SJSA1 (cell line): Measurements from ENCODE around the gene LIN28A. TPM values are rescaled to one million over a fixed set of nuclear protein-coding genes. Genes with fewer than 3 reads are reported as not detected.
A peak's percentile ranks its signal among the peaks of the same experiment; 100 is the strongest.
"Not testable (repeated sequence)": the region's sequence is repeated elsewhere in the genome, so short reads cannot be mapped to it uniquely, and the experiment has no call there.

Experiments used
- DNase-seq, 2 experiments: peaks; one replicate each; pipeline ENCODE4 v3.0.0-alpha.2; 2015 to 2020; ENCODE audit warnings: low spot score in 2 of 2, low read depth in 1 of 2
- H3K27ac ChIP-seq: fragments of 250-450 bp; sonication (Bioruptor Pico); 2 replicates; pipeline ENCODE4 v1.5.1; 2020; ENCODE audit warnings: mild to moderate bottlenecking, moderate library complexity
- H3K27me3 ChIP-seq: fragments of 250-450 bp; sonication (Bioruptor Pico); replicated peaks from 2 replicates; pipeline ENCODE4 v1.5.1; 2020; ENCODE audit warnings: mild to moderate bottlenecking, moderate library complexity
- H3K36me3 ChIP-seq: fragments of 250-450 bp; sonication (Bioruptor Pico); 2 replicates; pipeline ENCODE4 v1.5.1; 2020; ENCODE audit warnings: mild to moderate bottlenecking
- H3K4me1 ChIP-seq: fragments of 250-450 bp; sonication (Bioruptor Pico); replicated peaks from 2 replicates; pipeline ENCODE4 v1.6.1; 2021; ENCODE audit warnings: mild to moderate bottlenecking
- H3K4me3 ChIP-seq: fragments of 250-450 bp; sonication (Bioruptor Pico); 2 replicates; pipeline ENCODE4 v1.5.1; 2020; ENCODE audit warnings: mild to moderate bottlenecking
- H3K9me3 ChIP-seq: fragments of 250-450 bp; sonication (Bioruptor Pico); replicated peaks from 2 replicates; pipeline ENCODE4 v1.5.1; 2020; ENCODE audit warnings: mild to moderate bottlenecking
- total RNA-seq: library from RNA; depleted of rRNA; stranded (reverse); fragments of >200 nt; shearing (Covaris generic); gene quantifications from 2 replicates; pipeline ENCODE4 v1.2.3, GENCODE V29; 2014; rRNA removed

LIN28A gene
- total RNA-seq = not detected in 2 replicates

DNA sequence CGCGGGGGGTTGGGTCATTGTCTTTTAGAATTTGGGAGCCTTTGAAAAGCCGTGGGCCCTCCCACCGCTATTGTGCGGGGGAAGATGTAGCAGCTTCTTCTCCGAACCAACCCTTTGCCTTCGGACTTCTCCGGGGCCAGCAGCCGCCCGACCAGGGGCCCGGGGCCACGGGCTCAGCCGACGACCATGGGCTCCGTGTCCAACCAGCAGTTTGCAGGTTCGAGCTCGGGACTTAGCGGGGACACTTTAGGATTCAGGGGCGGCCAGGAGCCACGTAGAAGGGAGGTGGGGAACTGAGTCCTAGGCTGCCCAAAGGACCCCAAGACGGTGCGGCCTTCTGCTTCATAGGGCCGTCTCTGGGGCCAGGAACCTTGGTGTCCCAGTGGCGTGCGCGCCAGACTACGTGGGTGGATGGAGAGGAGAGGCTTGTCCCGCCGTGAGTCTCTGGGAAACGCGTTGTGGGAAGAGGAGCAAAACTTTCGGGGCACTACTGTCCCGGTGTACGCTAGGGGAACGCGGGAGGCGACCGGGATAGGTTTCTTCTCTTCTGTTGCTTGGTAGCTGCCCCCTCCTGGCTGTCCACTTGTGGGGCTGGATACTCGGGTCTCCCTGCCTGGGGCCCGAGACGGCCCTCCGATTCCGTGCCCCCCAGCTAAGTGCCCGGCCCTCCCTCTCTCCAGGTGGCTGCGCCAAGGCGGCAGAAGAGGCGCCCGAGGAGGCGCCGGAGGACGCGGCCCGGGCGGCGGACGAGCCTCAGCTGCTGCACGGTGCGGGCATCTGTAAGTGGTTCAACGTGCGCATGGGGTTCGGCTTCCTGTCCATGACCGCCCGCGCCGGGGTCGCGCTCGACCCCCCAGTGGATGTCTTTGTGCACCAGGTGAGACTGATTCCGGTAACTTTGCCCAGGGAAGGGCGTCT, at the start of gene LIN28A:
Gene LIN28A, plus strand, starts transcription at position 112 of the 918 bp plus-strand sequence. Its CDS starts 75 bp downstream, at position 187.
- DNase-seq = no peak
- no peaks in the 10 kb centered on the region for H3K9me3 ChIP-seq

DNA sequence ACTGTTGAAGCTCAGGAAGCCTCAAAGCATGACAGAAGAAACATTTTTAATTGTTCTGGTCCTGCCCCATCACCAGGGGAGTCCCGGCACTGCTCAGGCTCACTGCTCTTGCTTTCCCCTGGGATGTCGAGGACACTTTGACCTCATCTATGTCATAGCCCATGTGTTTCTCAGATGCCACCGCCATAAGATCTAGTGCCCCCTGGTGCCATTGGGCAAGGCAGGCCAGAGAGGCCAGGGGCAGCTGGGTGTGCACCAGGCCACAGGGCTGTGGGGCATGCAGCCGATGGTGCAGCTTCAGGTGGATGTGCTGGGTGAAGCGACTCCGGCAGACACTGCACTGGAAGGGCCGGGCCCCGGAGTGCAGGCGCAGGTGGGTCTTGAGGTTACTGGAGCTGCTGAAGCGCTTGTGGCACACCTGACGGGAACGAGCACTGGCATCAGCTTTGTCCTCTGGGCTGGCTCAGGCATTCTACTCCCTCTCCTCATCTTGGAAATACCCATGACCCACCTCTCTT, 49.0 kb upstream of the LIN28A start:
- DNase-seq = no peak
- no peaks in the 10 kb centered on the region for H3K9me3 ChIP-seq
- peaks cover 39% of the 10 kb centered on the region for H3K27me3 ChIP-seq
- peaks cover 9% of the 10 kb centered on the region; the same call in 1 of the 2 replicates for H3K4me1 ChIP-seq
- no peak overlapping the region for H3K27ac ChIP-seq
- H3K36me3 ChIP-seq = no peaks in the 10 kb centered on the region
- H3K4me3 ChIP-seq = no peak overlapping the region

More for the DNA sequence above, at the start of gene LIN28A:
- H3K27ac ChIP-seq = no peak within 1 kb of the TSS
- H3K36me3 ChIP-seq = no peaks in the 10 kb centered on the region
- H3K4me3 ChIP-seq = no peak within 1 kb of the TSS
- peaks cover 51% of the 10 kb centered on the region for H3K27me3 ChIP-seq
- peaks cover 10% of the 10 kb centered on the region for H3K4me1 ChIP-seq

- Histone ChIP-seq H3K36me3 (no peaks in the 10 kb centered on the region), H3K27me3 (peaks cover 39% of the 10 kb centered on the region), H3K27ac (no peak overlapping the region), H3K4me1 (peaks cover 9% of the 10 kb centered on the region; the same call in 1 of the 2 replicates), H3K9me3 (no peaks in the 10 kb centered on the region), H3K4me3 (no peak overlapping the region)
- DNase-seq = no peak
Observed at GRCh38 chr1:26362331-26362730, 48.3 kb upstream of the LIN28A start.

DNA sequence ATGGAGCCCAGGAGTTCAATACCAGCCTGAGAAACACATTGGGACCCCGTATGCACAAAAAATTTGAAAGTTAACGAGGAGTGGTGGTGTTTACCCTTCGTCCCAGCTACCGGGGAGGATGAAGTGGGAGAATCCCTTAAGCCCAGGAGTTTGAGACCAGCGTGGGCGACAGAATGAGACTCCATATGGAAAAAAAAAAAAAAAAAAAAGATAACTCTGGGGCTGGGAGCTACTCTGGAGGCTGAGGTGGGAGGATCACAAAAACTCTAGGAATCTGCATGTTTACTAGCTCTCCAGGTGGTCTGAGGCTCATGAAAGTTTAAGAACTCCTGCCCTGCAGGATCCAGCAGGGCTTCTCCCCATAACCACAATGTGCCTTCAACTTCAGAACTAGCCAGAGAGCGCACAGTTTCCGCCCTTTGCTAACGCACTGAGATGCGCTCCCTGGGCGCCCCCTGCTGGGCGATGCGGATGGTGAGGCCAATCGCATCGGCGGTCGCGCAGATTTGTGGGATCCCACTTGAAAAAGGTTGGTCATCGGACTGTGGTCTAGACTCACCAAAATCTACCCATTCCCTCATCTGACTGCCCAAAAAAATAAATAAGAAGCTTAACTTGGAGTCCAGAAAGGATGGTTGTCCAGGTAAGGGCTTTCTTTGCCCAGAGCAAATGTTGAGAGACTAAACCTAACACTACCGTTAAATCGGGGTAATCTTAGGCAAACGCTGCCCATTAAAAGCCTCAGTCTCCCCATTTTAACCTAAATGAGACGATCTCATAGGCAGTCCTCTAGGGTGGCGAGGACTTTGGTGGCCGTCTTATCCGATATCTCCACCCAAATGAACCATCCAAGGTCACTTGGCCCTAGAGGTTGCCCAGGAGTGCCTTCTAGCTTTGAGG, 46.8 kb upstream of the LIN28A start:
- no peak overlapping the region for H3K27ac ChIP-seq
- H3K36me3 ChIP-seq = no peaks in the 10 kb centered on the region
- H3K4me3 ChIP-seq = no peak overlapping the region
- H3K9me3 ChIP-seq = no peaks in the 10 kb centered on the region
- peak; percentile 58 to 80 for DNase-seq
- peaks cover 34% of the 10 kb centered on the region for H3K27me3 ChIP-seq
- peaks cover 9% of the 10 kb centered on the region; the same call in 1 of the 2 replicates for H3K4me1 ChIP-seq

DNA sequence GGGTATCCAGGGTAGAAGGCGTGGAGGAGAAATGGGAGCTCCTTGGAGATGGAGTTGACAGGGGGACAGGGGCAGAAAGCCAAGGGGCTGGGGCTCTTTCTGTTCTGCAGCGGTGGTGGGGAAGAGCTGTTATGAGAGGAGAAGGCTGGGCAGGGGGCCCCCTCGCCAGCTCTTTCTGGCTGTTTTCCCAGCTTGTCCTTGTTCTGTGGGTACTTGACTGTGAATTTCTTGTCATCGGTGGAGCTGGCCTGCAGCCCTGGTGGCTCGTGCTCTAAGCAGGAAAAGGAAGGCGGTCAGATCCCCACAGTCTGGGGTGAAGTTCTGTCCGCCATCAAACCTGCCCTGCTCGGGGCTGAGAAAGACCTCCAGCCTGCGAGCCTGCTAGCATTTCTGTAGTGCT, 45.7 kb upstream of the LIN28A start:
- DNase-seq = no peak
- Histone ChIP-seq H3K36me3 (no peaks in the 10 kb centered on the region), H3K4me3 (no peak overlapping the region), H3K9me3 (no peaks in the 10 kb centered on the region), H3K27ac (no peak overlapping the region), H3K4me1 (peaks cover 9% of the 10 kb centered on the region; the same call in 1 of the 2 replicates), H3K27me3 (peaks cover 24% of the 10 kb centered on the region)

DNA sequence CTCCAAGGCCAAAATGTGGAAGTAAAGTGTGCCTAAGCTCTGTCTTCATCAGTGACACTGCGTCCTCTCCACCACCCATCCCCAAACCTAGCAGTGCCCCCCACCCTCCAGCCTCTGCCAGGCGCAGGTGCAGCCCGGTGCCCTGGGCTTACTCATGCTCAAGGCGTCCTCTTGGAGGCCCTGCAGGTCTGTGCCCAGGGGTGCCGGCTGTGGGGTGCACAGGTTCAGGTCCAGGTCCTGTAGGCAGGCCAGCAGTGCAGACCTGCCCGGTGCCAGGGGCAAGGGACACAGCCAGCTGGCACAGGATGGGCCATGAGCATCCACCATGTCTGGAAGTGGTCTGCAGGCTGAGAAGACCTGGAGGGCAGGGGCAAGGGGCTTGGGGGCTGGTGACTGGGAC, 43.2 kb upstream of the LIN28A start:
- Histone ChIP-seq H3K4me3 (no peak overlapping the region), H3K27me3 (peaks cover 8% of the 10 kb centered on the region), H3K4me1 (no peaks in the 10 kb centered on the region), H3K36me3 (no peaks in the 10 kb centered on the region), H3K27ac (no peak overlapping the region), H3K9me3 (no peaks in the 10 kb centered on the region)
- DNase-seq = no peak

GRCh38 chr1:26368006-26368405, 42.6 kb upstream of the LIN28A start:
- Histone ChIP-seq H3K9me3 (no peaks in the 10 kb centered on the region), H3K36me3 (no peaks in the 10 kb centered on the region), H3K27me3 (peaks cover 8% of the 10 kb centered on the region), H3K4me3 (no peak overlapping the region), H3K27ac (no peak overlapping the region), H3K4me1 (no peaks in the 10 kb centered on the region)
- DNase-seq = no peak

DNA sequence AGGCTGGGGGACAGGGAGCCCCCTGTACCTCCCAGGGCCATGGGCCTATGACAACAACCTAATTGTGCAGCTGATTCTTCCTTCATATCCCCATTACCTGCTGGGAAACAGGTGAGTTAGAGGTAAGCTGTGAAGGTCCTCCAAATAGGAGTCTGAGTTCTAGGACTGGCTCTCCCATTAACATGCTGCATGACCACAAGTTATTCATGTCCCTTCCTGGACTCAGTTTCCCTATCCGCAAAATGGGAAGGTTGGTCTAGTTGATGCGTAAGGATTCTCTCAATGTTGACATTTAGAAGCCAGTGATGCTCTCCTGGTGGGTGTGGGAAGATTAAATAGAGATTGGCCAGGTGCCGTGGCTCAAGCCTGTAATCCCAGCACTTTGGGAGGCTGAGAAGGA, 42.1 kb upstream of the LIN28A start:
- Histone ChIP-seq H3K36me3 (no peaks in the 10 kb centered on the region), H3K4me3 (no peak overlapping the region), H3K9me3 (no peaks in the 10 kb centered on the region), H3K4me1 (no peaks in the 10 kb centered on the region), H3K27me3 (peaks cover 8% of the 10 kb centered on the region), H3K27ac (no peak overlapping the region)
- no peak for DNase-seq

DNA sequence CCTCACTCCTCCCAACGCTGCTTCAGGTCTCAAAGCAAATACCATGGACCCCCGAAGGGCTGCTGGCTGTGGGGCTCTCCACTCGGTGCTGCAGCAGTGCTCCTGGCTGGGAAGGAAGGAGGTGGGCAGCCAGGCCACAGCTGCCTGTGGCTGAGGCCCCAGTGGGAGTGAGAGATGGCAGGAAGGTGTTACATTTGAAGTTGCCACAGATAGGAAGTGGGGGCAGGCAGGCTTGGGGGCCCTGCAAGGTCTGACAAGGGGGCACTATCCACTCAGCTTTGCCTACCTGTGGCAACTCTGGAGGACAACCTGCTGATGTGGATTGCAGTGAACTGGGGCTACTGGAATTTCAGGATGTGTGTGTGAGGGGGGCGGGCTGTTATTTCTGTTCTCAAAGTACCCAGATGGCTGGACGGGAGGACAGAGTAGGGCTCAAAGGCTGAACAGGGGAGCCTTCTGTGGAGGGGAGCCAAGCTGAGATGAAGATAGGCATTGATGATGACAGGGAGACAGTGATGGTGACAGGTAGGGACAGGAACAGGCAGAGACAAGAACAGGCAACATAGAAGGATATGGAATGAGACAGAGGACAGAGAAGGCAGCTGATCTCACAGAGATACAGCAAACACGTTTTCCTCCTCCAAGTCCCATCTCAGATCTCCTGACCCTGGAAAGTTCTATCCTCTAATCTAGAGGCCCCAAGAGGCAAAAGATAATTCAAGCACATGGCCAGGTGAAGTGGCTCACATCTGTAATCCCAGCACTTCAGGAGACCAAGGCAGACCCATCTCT, 39.8 kb upstream of the LIN28A start:
- H3K4me1 ChIP-seq = no peaks in the 10 kb centered on the region
- H3K36me3 ChIP-seq = no peaks in the 10 kb centered on the region
- no peak overlapping the region for H3K27ac ChIP-seq
- no peaks in the 10 kb centered on the region for H3K9me3 ChIP-seq
- no peaks in the 10 kb centered on the region for H3K27me3 ChIP-seq
- DNase-seq = no peak
- H3K4me3 ChIP-seq = no peak overlapping the region

DNA sequence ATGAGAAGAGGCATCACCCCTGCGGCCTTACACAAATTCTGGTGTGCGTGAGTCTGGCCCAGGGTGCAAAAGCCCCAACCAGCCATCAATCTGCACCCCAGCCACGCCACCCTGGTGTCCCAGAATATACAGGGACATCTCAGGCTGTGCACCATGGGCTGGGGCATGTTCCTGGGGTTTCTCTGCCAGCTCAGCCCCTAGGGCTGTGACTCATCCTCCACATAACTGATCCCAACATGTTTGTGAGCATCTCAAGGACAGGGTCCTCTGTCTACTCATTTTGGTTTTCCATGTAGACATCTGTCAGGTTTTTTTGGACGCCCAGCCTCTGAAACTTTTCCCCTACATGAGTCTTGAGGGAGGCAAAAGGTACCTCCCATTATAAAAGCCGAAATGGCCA, 38.6 kb upstream of the LIN28A start:
- H3K4me1 ChIP-seq = no peaks in the 10 kb centered on the region
- H3K36me3 ChIP-seq = no peaks in the 10 kb centered on the region
- no peak overlapping the region for H3K27ac ChIP-seq
- H3K4me3 ChIP-seq = no peak overlapping the region
- no peaks in the 10 kb centered on the region for H3K27me3 ChIP-seq
- no peak for DNase-seq
- no peaks in the 10 kb centered on the region for H3K9me3 ChIP-seq

DNA sequence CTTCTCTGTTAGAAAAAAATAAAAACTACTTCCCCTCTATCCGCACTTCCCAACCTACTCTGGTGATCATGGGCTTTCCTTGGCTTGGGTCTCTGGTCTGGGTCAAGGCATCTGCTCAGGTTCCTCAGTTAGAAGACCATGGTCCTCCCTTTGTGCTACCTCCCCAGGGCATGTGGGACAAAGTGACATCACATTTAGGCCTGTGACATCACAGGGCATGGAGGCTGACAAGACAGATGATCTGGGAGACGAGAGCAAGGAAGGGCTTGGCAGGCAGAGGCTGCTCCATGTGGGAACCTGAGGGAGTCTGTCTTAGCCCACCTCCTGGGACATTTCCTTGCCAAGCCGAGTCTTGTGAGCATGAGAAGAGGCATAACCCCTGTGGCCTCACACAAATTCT, 38.0 kb upstream of the LIN28A start, which contains the start of gene ZNF683:
Gene ZNF683, minus strand, starts transcription at position 140 of the 400 bp plus-strand sequence. CDS start 4,179 bp downstream, outside the sequence.
- not testable (repeated sequence) for H3K27ac ChIP-seq, DNase-seq, H3K27me3 ChIP-seq, H3K4me1 ChIP-seq, H3K9me3 ChIP-seq, H3K36me3 ChIP-seq, H3K4me3 ChIP-seq

DNA sequence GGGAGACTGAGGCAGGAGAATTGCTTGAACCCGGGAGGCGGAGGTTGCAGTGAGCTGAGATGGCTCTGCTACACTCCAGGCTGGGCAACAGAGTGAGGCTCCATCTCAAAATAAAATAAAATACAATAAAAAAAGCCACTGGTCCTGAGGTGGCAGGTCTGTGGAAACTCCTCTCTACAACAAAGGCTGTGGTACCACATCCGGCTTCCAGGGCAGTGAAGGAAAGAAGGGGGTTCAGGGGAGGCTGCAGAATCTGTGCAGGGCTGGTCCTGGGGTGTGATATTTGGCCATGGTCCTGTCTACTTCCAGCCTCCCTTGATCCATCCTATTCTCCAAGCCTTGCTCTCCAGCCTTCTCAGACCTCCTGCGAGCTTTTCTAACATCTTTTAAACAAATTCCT, 37.3 kb upstream of the LIN28A start:
- Histone ChIP-seq H3K9me3 (no peaks in the 10 kb centered on the region), H3K27me3 (no peaks in the 10 kb centered on the region), H3K27ac (no peak overlapping the region), H3K4me1 (peaks cover 7% of the 10 kb centered on the region), H3K4me3 (no peak overlapping the region), H3K36me3 (no peaks in the 10 kb centered on the region)
- DNase-seq = no peak

DNA sequence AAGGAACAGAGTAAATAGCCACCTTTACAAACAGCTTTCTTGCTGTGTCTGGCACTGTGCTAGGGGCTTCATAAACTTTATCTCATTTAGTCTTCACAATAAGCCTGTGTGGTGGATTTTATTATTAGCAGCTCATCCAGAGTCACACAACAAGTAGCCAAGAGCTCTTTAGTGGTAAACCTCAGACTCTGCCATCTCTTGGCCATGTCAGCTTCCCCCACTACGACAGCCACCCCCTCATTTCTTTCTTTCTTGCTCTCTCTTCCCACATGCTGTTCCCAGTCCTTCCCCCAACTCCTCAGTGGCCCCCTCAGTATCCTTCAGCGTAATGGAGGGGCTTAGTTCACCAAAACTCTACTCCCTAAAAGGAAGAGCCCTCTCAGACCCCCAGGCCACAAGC, 36.8 kb upstream of the LIN28A start:
- Histone ChIP-seq H3K4me3 (no peak overlapping the region), H3K27me3 (no peaks in the 10 kb centered on the region), H3K36me3 (no peaks in the 10 kb centered on the region), H3K4me1 (peaks cover 11% of the 10 kb centered on the region), H3K9me3 (no peaks in the 10 kb centered on the region), H3K27ac (no peak overlapping the region)
- DNase-seq = no peak
